A673 (cell line): ENCODE results near the gene RASL10B.

Experiments
- CTCF ChIP-seq: fragments of 300-800, 200-600 bp; sonication (generic); conservative IDR thresholded peaks from 2 replicates; pipeline ENCODE4 v1.5.1; 2017; ENCODE audit warnings: low read depth, mild to moderate bottlenecking, antibody characterized with exemption, low read length, moderate library complexity, mixed read lengths
- EZH2 ChIP-seq: fragments of 200-600 bp; sonication (generic); IDR thresholded peaks from 2 replicates; pipeline ENCODE4 v1.6.1; 2017; ENCODE audit warnings: borderline replicate concordance, low read depth, mild to moderate bottlenecking, mixed read lengths, antibody characterized with exemption, low read length; ENCODE audit not compliant: poor library complexity, severe bottlenecking

DNA sequence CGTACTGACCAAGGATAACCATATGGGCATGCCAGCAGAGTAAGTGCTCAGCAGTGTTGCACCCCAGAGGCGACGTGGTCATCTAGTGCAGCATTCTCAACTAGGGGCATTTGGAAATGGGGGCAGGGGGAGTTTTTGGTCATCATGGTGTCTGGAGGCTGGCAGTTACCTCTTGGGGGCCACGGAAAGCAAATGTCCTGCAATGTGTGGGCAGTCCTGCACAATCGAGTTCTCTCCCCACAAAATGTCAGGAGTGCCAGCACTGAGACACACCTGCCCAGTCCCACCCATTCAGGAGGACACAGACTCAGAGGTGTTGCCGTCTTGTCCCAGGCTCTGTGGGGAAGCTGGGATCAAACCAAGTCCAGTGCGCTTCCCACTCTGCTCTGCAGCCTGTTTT is 3.0 kb downstream of the RASL10B start:
- TF ChIP-seq EZH2 (no peak), CTCF (no peak)
